NCI-H2029 treated with DMSO at 0.1 percent for 48 hours (cell line): ENCODE results near the gene ARID3A.
"Not testable (repeated sequence)": the region's sequence is repeated elsewhere in the genome, so short reads cannot be mapped to it uniquely, and the experiment has no call there.

ENCODE experiments used
- DNase-seq: peaks from one replicate; lab custom pipeline; 2025; lab: John Stamatoyannopoulos, UW

The ARID3A gene

DNA sequence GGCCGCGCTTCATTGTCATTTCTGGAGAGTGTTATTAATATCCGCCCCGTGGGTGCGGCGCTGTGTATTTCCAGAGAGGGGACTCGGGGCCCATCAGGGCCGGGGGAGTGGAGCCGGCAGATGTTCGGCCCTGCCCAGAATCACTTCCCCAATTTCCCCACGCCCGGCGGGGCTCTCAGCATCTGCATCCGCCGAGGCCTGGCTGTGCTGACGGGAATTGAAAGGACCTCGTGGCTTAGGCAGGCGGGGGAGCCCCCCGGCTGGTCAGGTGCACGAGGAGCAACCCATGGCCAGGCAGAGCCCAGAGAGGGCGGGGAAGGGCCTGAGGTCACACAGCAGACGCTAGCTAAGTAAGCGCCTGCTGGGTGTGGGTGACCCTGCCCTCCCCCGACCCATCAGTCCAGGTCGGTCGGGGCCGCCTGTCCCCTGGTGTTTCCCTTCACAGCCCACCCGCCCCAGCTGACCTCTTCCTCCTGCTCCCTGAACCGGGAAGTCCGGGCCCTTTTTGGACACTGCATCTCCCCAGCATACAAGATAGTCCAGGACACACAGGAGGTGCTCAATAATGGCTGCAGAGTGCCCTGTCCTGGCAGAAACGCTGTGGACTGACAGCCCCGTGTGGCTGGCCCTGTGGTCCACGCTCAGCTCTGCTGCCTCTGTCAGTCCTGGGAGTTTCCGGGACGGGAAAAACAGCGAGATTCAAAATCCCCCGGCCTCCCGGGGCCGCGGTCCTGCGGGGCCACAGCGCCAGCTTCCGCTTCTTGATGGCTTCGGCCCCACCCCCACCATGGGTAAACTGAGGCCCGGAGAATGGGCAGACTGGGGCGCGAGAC, 22.1 kb downstream of the ARID3A start:
- DNase-seq: no peak

DNA sequence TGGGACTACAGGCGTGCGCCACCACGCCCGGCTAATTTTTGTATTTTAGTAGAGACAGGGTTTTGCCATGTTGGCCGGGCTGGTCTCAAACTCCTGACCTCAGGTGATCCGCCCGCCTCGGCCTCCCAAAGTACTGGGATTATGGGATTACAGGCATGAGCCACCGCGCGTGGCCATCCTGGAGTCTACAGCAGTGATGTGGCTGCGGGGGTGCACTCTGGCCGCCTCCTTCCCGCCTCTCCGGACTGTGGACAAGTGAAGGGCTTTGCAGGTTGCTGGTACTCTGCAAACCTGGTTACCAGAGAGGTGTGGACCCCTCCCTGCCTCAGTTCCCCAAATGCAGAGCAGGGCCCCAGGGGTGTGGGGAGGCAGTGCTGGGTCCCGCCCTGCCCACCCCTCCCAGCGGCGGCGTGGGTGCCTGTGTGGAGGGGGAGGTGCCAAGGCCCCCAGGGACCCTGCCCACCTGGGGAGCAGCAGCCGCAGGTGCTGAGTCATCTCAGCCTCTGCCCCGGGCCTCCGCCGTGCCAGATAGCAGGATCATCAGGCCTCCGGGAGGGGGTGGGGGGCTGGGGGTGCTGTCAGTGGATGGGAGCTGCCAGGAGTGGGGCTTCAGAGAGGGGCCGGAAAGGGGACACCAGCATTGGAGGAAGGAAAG, 23.1 kb downstream of the ARID3A start:
- no peak for DNase-seq

- DNase-seq: no peak
These were observed 24.7 kb downstream of the ARID3A start for GRCh38 chr19:950352-951066.

- DNase-seq: no peak
These were observed 26.3 kb downstream of the ARID3A start for GRCh38 chr19:952049-952679.

- DNase-seq: no peak
These were observed 27.0 kb downstream of the ARID3A start for GRCh38 chr19:952680-953444.

DNA sequence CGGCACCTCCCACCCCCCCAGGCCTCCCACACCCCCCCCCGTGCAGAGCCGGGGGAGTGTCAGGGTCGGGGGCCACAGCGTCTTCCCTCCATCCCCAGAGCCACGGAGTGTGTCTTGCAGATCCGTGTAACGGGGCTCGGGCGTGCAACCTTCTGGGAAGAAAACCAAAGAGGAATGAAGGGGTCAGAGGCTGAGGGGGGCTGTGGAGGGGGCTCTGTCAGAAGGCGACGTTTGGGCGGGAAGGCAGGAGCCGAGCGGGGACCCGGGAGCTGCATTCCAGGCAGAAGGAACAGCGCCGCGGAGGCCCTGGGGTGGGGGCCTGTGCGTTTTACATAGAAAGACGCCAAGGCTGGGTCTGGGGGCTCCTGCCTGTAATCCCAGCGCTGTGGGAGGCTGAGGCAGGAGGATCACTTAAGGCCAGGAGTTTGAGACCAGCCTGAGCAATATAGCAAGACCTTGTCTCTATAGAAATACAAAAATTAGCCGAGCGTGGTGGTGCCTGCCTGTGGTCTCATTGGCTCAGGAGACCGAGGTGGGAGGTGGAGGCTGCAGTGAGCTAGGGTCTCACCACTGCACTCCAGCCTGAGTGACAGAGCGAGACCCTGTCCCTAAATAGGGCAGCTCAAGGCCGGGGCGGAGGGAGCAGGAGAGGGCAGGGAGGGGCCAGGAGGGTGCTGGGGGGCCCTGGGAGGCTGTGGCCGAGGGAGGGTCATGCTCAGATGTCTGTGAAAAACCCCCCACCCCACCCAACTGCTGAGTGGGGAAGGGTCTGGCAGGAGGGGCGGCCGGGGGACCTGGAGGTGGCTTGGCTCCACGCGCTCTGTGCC, 27.8 kb downstream of the ARID3A start:
- no peak for DNase-seq

DNA sequence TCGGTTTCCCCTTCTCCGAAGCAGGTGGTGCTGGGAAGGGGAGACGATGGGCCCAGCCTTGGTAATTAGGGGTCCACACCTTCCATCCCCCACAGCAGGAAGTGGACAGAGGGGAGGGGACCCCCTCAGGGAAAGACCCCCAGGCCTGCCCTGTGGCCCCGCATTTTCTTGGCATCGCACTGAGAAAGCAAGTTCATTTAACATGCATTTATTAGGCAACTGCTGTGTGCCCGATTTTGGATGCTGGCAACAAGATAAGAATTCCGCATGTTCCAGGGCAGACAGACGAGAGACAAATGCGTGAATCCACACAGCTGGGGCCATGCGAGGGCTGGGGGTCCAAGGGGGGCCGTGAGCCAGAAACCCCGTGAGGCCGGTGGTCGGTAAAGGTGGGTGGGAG, 28.4 kb downstream of the ARID3A start:
- DNase-seq: no peak

- DNase-seq: no peak
These were observed 29.0 kb downstream of the ARID3A start for GRCh38 chr19:954672-955494.

GRCh38 chr19:955803-956765, 30.2 kb downstream of the ARID3A start:
- no peak for DNase-seq

DNA sequence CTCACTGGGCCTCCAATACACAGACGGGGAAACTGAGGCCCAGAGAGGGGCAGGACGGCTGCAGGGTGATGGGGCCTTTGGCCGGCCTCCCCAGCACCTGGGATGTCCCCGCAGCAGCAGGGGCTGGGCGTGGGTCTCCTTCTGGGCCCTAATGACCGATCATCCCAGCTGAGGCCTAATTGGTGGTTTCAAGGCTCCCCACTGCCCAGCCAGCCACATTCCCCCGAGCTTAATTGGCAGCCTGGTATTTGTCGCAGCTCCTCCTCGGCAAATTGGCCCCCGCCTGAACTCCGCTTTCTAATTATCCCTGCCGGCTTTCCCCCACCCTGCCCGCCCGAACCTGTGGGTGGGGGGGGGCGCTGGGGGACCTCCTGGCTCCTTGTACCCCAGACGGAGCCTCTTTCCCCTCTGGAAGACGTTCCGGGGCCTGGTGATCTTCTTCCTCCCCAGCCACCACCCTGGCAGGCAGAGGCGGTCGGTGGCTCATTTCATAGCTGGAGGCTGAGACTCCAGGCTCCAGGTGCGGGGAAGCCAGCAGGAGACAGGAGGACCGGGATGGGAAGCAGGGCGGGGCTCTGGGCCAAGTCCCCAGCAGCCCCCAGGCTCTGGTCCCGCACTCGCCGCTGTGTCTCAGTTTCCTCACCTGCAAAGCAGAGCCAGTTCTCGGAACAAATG, 31.1 kb downstream of the ARID3A start:
- no peak for DNase-seq

- not testable (repeated sequence) for DNase-seq
These were observed 31.7 kb downstream of the ARID3A start for GRCh38 chr19:957578-957977.

DNA sequence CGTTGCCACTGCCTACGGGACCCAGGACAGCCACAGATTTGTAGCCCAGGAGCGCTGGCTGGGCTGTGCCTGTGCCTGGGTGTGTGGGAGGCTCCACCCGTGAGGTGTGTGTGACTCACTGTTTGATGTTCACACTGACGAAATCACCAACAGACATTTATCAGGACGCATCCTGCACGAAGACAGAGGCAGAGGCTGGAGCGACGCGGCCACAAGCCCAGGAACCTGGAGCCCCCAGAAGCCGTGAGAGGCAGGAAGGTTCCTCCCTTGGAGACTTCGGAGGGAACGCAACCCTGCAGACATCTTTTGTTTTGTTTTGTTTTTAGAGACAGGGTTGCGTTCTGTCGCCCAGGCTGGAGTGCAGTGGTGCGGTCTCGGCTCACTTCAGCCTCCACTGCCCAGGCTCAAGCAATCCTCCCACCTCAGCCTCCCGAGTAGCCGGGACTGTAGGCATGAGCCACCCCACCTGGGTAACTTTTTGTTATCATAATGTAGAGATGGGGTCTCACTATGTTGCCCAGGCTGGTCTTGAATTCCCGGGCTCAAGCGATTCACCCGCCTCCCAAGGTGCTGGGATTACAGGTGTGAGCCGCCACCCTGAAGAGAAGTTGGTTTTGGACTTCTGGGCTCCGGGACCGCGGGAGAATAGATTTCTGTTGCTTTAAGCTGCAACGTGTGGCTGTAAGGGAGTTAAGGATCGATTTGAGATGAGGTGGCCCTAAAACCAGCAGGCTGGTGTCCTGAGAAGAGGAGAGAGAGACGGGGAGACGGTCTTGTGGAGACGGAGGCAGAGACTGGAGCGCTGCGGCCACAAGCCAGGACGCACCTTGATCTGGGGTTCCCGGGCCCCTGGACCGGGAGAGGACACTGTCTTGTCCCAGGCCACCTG, 33.4 kb downstream of the ARID3A start:
- DNase-seq: no peak

- DNase-seq: no peak
These were observed 34.2 kb downstream of the ARID3A start for GRCh38 chr19:960020-960419.

DNA sequence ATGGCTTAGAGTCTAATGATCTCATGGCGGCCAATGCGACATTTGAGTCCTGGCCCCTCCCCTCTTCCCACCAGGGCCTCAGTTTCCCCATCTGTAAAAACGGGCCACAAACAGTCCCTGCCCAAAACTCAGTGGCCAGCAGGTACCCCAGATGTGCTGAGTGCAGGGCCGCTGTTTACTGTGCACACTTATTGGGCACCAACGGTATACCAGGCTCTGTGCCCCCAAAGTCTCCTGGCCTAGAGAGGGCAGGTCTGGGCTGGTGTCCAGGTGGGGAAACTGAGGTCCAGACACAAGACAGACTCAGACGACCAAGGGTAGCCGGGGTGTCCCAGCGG, 34.7 kb downstream of the ARID3A start:
- DNase-seq: no peak

- no peak for DNase-seq
These were observed 36.2 kb downstream of the ARID3A start for GRCh38 chr19:961866-962620.

DNA sequence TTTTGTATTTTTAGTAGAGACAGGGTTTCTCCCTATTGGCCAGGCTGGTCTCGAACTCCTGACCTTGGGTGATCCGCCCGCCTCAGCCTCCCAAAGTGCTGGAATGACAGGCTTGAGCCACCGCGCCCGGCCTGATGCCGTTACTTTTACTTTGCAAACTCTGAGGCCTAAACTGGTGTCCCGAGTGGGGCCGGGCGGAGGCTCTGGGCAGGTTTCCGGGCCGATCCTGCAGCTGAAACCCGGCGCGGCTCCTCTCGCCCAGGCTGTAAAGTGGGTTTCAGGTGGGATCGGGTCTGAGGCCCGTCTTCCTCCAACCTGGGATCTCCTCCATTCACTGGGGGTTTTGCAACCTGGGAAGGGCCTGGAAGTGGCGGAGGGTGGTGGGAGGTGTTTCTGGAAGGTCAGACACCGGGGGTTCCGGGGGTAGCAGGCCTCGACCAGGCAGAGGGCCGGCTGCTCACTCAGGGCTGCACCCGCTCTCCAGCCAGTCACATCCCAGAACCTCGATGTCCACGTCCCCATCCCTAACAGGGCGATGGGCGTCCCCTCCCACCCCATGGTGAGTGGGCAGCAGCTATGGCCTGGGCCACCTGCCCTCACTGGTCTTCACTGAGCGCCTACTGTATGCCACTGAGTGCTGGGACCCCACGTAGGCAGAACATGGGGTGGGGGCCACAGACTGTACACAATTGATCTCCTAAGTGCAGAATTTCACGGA, 37.0 kb downstream of the ARID3A start:
- no peak for DNase-seq
